Stimulated activated CD8-positive, alpha-beta memory T cell treated with anti-CD3 and anti-CD28 coated beads, Interleukin-12 subunit alpha, Interleukin-12 subunit beta, amount 100 ng/mL, for 4 hours (primary cell): ENCODE measurements around the gene MAP2K6.

Experiments
- DNase-seq: peaks from one replicate; pipeline ENCODE4 v3.0.0-alpha.2; 2020; ENCODE audit warnings: low read depth

MAP2K6 gene

GRCh38 chr17:69414408-69415274 lies at the start of gene MAP2K6:
Gene MAP2K6, plus strand, starts transcription at chr17:69414697. Its CDS starts 288 bp downstream, at chr17:69414985.
- DNase-seq, result peak; percentile 62

- DNase-seq, result no peak
Observed at GRCh38 chr17:69367298-69367697, 47.2 kb upstream of the MAP2K6 start.

GRCh38 chr17:69373069-69373468 lies 41.4 kb upstream of the MAP2K6 start:
- DNase-seq, result no peak

- no peak for DNase-seq
Observed at GRCh38 chr17:69375229-69375628, 39.3 kb upstream of the MAP2K6 start.

- DNase-seq, result no peak
Observed at GRCh38 chr17:69388822-69389442, 25.6 kb upstream of the MAP2K6 start.

- DNase-seq, result no peak
Observed at GRCh38 chr17:69390795-69391501, 23.5 kb upstream of the MAP2K6 start.

- no peak for DNase-seq
Observed at GRCh38 chr17:69401251-69401650, 13.2 kb upstream of the MAP2K6 start.

- no peak for DNase-seq
Observed at GRCh38 chr17:69402052-69402451, 12.4 kb upstream of the MAP2K6 start.

- DNase-seq, result no peak
Observed at GRCh38 chr17:69404399-69404798, 10.1 kb upstream of the MAP2K6 start.

GRCh38 chr17:69405096-69405495 lies 9.4 kb upstream of the MAP2K6 start:
- no peak for DNase-seq

- no peak for DNase-seq
Observed at GRCh38 chr17:69406941-69407340, 7.6 kb upstream of the MAP2K6 start.

- DNase-seq, result no peak
Observed at GRCh38 chr17:69407759-69408158, 6.7 kb upstream of the MAP2K6 start.

- no peak for DNase-seq
Observed at GRCh38 chr17:69410671-69411070, 3.8 kb upstream of the MAP2K6 start.

GRCh38 chr17:69411766-69412165 lies 2.7 kb upstream of the MAP2K6 start:
- no peak for DNase-seq

- DNase-seq, result no peak
Observed at GRCh38 chr17:69412251-69412671, 2.2 kb upstream of the MAP2K6 start.

GRCh38 chr17:69415431-69415830 lies 934 bp downstream of the MAP2K6 start:
- no peak for DNase-seq

GRCh38 chr17:69417545-69418483 lies 3.3 kb downstream of the MAP2K6 start:
- DNase-seq, result no peak

GRCh38 chr17:69418535-69418934 lies 4.0 kb downstream of the MAP2K6 start:
- no peak for DNase-seq

- no peak for DNase-seq
Observed at GRCh38 chr17:69423450-69423849, 9.0 kb downstream of the MAP2K6 start.

- DNase-seq, result no peak
Observed at GRCh38 chr17:69424287-69425041, 10.0 kb downstream of the MAP2K6 start.

GRCh38 chr17:69425978-69426377 lies 11.5 kb downstream of the MAP2K6 start:
- DNase-seq, result no peak
